ENCODE data around the gene TMEM179B.

DNA sequence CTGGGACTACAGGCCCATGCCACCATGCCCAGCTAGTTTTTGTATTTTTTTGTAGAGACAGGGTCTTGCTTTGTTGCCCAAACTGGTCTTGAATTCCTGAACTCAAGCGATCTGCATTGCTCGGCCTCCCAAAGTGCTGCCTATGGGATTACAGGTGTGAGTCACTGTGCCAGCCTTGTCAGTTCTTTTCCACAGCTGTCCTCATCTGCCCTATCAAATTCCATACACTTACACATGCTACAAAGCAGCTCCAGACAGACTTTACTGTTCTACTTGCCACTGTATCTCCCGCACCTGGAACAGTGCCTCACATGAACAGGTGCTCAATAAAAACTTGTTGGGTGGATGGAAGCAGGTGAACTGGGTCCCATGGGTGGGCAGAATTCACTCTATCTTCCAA lies 36.5 kb downstream of the TMEM179B start:
- TF ChIP-seq, protein P1, sequence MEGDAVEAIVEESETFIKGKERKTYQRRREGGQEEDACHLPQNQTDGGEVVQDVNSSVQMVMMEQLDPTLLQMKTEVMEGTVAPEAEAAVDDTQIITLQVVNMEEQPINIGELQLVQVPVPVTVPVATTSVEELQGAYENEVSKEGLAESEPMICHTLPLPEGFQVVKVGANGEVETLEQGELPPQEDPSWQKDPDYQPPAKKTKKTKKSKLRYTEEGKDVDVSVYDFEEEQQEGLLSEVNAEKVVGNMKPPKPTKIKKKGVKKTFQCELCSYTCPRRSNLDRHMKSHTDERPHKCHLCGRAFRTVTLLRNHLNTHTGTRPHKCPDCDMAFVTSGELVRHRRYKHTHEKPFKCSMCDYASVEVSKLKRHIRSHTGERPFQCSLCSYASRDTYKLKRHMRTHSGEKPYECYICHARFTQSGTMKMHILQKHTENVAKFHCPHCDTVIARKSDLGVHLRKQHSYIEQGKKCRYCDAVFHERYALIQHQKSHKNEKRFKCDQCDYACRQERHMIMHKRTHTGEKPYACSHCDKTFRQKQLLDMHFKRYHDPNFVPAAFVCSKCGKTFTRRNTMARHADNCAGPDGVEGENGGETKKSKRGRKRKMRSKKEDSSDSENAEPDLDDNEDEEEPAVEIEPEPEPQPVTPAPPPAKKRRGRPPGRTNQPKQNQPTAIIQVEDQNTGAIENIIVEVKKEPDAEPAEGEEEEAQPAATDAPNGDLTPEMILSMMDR (IDR thresholded peaks at IDR 0.05; ENCODE audit: low read depth, low read length, missing input control), result no peak
- no peak for TF ChIP-seq YY1 (IDR thresholded peaks at IDR 0.05)
- TF ChIP-seq SP1 (IDR thresholded peaks at IDR 0.05), result no peak
- TF ChIP-seq HNF4A (conservative IDR thresholded peaks at IDR 0.05), result no peak
- no peak for TF ChIP-seq RAD21 (IDR thresholded peaks at IDR 0.05)
- TF ChIP-seq, protein P2, sequence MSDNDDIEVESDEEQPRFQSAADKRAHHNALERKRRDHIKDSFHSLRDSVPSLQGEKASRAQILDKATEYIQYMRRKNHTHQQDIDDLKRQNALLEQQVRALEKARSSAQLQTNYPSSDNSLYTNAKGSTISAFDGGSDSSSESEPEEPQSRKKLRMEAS (IDR thresholded peaks at IDR 0.05), result no peak
- TF ChIP-seq, protein P3, sequence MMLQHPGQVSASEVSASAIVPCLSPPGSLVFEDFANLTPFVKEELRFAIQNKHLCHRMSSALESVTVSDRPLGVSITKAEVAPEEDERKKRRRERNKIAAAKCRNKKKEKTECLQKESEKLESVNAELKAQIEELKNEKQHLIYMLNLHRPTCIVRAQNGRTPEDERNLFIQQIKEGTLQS (IDR thresholded peaks at IDR 0.05), result no peak
- no peak for TF ChIP-seq NR2F2 (IDR thresholded peaks at IDR 0.05)
- TF ChIP-seq, protein P4, sequence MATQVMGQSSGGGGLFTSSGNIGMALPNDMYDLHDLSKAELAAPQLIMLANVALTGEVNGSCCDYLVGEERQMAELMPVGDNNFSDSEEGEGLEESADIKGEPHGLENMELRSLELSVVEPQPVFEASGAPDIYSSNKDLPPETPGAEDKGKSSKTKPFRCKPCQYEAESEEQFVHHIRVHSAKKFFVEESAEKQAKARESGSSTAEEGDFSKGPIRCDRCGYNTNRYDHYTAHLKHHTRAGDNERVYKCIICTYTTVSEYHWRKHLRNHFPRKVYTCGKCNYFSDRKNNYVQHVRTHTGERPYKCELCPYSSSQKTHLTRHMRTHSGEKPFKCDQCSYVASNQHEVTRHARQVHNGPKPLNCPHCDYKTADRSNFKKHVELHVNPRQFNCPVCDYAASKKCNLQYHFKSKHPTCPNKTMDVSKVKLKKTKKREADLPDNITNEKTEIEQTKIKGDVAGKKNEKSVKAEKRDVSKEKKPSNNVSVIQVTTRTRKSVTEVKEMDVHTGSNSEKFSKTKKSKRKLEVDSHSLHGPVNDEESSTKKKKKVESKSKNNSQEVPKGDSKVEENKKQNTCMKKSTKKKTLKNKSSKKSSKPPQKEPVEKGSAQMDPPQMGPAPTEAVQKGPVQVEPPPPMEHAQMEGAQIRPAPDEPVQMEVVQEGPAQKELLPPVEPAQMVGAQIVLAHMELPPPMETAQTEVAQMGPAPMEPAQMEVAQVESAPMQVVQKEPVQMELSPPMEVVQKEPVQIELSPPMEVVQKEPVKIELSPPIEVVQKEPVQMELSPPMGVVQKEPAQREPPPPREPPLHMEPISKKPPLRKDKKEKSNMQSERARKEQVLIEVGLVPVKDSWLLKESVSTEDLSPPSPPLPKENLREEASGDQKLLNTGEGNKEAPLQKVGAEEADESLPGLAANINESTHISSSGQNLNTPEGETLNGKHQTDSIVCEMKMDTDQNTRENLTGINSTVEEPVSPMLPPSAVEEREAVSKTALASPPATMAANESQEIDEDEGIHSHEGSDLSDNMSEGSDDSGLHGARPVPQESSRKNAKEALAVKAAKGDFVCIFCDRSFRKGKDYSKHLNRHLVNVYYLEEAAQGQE (IDR thresholded peaks at IDR 0.05), result no peak

Measured in liver (tissue), 3 donors.